IPS-20b (cell line): ENCODE data around the gene BTBD9.

Source experiments
- H3K27ac ChIP-seq: one replicate; pipeline ENCODE4 v1.5.1; 2013; ENCODE audit warnings: low read length
- H3K27me3 ChIP-seq: 2 replicates; pipeline ENCODE4 v1.6.1; 2013; ENCODE audit warnings: mild to moderate bottlenecking, low read length, inconsistent platforms; ENCODE audit not compliant: insufficient read depth
- H3K36me3 ChIP-seq: 2 replicates; pipeline ENCODE4 v1.6.1; 2013; ENCODE audit warnings: low read depth, mild to moderate bottlenecking, inconsistent platforms, low read length, moderate library complexity; ENCODE audit not compliant: insufficient read depth
- H3K4me1 ChIP-seq: 2 replicates; pipeline ENCODE4 v1.6.1; 2013; ENCODE audit warnings: mild to moderate bottlenecking, control low read depth, inconsistent platforms, low read length, moderate library complexity; ENCODE audit not compliant: insufficient read depth
- H3K4me3 ChIP-seq: 2 replicates; pipeline ENCODE4 v1.5.1; 2013; ENCODE audit warnings: mild to moderate bottlenecking, low read length, inconsistent platforms
- H3K9ac ChIP-seq: 2 replicates; pipeline ENCODE4 v1.6.1; 2013; ENCODE audit warnings: low read depth, mild to moderate bottlenecking, inconsistent platforms, low read length, moderate library complexity
- H3K9me3 ChIP-seq: 2 replicates; pipeline ENCODE4 v1.6.1; 2013; ENCODE audit warnings: mild to moderate bottlenecking, low read depth, low read length, inconsistent platforms; ENCODE audit not compliant: insufficient read depth

Gene BTBD9

DNA sequence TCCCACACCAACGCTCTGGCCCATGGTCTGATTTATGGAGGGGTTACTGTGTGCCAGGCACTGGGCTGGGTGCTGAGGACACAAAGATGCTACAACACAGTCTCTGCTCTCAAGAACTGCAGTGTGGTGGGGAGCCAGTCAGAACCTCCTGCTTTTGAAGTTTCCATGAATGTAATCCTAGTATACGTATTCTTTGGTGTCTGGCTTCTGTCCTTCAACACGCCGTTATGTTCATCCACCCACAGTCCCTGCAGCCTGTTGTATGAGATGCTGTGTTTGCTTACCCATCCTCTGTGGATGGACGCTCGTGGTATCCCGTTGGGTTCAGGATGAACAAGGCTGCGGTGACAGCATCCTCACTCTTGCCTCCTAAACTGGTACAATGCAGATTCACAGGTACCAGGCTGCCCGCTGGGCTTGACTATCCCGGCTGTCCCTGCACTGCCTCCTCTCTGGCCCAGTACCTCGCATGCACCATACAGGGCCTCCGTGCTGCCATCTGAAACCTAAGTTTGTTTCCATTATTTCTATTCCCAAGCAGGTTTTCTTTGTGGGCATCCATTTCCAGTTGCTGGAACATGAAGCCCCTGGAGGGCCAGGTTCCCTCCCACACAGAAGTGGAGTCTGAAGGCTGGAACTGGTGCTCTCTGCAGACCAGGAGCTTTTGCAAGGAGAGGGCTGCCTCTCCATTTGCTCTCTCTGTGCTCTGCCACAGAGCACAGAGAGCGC, 455.7 kb downstream of the BTBD9 start:
- no peak overlapping the region for H3K4me3 ChIP-seq
- no peaks in the 10 kb centered on the region for H3K36me3 ChIP-seq
- no peaks in the 10 kb centered on the region for H3K9me3 ChIP-seq
- peaks cover 3% of the 10 kb centered on the region; the same call in 1 of the 2 replicates for H3K4me1 ChIP-seq
- H3K27me3 ChIP-seq = no peaks in the 10 kb centered on the region
- no peak overlapping the region for H3K27ac ChIP-seq
- H3K9ac ChIP-seq = no peak overlapping the region

DNA sequence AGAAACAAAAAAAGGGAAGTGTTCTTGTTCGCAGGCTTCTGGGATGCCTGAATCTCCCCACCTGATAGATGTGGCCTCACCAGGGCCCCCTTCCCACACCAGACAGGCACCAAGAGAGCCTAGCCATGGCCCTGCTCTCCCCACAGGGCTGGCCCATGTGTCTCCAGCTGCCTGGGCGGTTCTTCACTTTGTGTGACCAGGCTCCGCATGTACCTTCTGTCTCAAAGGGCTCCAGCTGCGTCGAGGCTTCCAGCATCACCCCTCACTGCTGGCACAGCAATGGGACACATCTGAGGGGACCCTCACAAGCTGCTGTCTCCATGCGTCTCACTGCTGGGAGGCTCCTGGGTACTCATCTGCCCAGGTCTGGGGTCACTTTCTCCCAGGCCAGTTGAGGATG, 457.3 kb downstream of the BTBD9 start:
- no peaks in the 10 kb centered on the region for H3K27me3 ChIP-seq
- H3K4me3 ChIP-seq = no peak overlapping the region
- no peaks in the 10 kb centered on the region for H3K36me3 ChIP-seq
- H3K27ac ChIP-seq = no peak overlapping the region
- no peaks in the 10 kb centered on the region for H3K9me3 ChIP-seq
- no peak overlapping the region for H3K9ac ChIP-seq
- peaks cover 3% of the 10 kb centered on the region; the same call in 1 of the 2 replicates for H3K4me1 ChIP-seq

DNA sequence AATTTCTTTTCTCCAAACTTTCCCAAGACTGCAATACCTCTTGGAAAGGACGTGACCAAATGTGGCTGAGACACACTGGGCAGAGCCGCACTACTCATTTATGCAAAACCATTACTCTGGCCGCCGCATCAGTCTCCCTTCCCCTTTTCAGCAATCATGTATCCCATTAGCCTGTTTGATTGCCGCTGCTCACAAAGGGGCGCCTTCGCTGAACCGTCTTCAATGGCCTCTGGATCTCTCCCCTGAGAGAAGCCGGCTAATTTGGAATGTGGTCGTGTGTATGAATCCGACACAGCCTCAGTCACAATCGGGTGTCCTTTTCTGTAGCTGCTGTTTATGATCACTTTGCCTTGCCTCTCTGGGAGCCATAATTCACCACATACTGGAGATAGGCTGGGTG, 459.1 kb downstream of the BTBD9 start:
- Histone ChIP-seq H3K9ac (no peak overlapping the region), H3K4me3 (no peak overlapping the region), H3K27ac (no peak overlapping the region), H3K9me3 (no peaks in the 10 kb centered on the region), H3K36me3 (no peaks in the 10 kb centered on the region), H3K4me1 (peaks cover 4% of the 10 kb centered on the region; the same call in 1 of the 2 replicates), H3K27me3 (no peaks in the 10 kb centered on the region)

DNA sequence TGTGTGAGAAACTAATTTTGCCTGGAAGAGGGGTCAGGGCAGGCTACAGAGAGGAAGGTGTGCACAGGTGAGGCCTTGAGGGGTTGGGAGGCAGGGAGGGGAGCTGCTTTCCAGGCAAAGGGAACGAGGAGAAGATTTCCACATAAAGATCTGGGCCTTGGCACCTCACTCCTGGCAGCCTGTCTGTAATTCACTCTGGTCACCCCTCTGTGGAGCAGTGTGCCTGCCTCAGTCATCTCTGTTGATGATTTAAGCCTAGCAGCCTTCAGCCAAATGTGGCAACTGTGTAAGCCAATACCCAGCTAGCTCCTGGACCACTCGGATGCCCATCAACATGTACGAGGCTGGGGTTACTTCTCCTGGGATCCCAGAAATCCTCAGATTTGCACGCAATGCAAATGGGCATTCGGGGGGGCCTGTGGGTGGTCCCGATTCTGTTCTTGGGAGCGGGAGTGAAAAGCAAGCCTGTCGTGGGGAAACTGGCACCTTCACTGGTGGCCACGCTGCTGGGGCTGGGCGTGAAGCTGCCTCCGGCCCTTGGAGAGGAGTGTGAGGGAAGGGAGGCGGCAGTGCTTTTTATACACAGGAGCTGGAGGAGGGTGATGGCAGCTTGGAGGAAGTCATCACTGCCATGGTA, 459.8 kb downstream of the BTBD9 start:
- Histone ChIP-seq H3K4me3 (no peak overlapping the region), H3K27me3 (no peaks in the 10 kb centered on the region), H3K27ac (no peak overlapping the region)

DNA sequence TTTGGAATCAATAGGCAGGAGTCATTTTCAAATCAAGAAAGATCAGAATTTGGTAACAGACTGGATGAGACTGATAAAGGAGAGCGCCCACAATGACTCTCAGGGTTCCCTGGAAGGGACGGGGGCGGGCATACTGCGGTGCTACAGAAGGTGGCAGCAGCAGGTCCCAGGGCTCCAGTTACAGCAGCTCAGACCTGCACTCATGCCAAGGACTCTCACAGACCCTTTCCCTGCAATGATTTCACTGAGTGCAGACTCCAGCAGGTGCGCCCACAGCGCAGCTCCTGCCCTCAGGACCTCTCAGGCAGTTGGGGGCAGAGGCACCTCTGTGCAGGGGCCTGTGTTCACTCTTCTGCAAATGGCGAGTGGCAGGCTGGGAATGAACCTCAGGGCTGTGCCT, 460.4 kb downstream of the BTBD9 start:
- H3K27me3 ChIP-seq = no peaks in the 10 kb centered on the region
- H3K9ac ChIP-seq = no peak overlapping the region
- no peak overlapping the region for H3K4me3 ChIP-seq
- H3K4me1 ChIP-seq = peaks cover 4% of the 10 kb centered on the region; the same call in 1 of the 2 replicates
- H3K36me3 ChIP-seq = no peaks in the 10 kb centered on the region
- H3K27ac ChIP-seq = no peak overlapping the region
- H3K9me3 ChIP-seq = no peaks in the 10 kb centered on the region

More for the DNA sequence above, 459.8 kb downstream of the BTBD9 start:
- no peaks in the 10 kb centered on the region for H3K36me3 ChIP-seq
- no peaks in the 10 kb centered on the region for H3K9me3 ChIP-seq
- no peak overlapping the region for H3K9ac ChIP-seq
- peaks cover 4% of the 10 kb centered on the region; the same call in 1 of the 2 replicates for H3K4me1 ChIP-seq

DNA sequence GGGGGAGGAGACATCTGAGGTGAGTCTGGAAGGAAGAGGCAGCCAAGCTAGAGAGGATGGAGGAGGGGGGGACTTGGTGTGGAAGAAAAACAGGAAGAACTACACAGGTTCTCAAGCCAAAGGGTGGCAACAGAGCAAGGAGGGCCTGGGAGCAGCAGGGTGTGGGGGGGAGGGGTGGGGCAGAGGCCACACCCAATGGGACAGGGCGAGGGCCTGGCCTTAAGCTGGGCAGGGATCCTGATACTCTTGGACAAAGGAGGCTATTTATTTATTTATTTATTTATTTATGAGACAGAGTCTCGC, 461.2 kb downstream of the BTBD9 start:
- no peak overlapping the region for H3K27ac ChIP-seq
- no peak overlapping the region for H3K9ac ChIP-seq
- H3K4me1 ChIP-seq = peaks cover 4% of the 10 kb centered on the region; the same call in 1 of the 2 replicates
- no peak overlapping the region for H3K4me3 ChIP-seq
- no peaks in the 10 kb centered on the region for H3K36me3 ChIP-seq
- no peaks in the 10 kb centered on the region for H3K9me3 ChIP-seq
- H3K27me3 ChIP-seq = no peaks in the 10 kb centered on the region

DNA sequence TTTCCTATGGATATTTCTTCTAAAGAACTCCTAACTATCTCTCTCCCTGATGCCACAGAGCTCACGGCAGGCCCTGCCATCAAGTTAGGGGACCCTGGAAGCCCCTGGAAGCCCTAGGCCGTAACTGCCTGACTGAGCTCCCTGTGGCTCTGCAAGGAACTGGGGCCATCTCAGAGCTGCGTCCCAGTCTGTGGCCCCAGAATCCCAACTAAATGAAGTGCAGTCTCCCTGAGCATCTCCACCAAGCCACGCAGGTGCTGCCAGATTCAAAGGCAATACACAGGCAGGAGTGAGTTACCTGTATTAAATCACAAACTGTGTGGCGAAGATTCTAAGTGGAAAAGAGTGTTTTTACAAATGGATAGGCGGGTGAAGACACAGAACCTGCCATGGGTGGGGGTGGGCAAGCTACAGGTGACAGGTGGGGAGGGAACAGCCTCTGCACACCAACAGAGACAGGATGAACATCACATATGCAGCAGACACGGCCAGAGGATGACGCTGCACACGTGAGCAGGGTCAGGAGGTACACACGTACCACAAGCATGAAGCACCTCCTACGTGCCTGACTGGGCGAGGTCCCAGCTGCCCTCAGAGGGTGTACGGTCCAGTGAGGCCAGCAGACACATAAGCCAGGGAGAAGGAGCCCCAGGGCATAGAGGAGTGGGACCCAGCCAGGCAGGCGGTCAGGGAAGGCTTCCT, 461.7 kb downstream of the BTBD9 start:
- Histone ChIP-seq H3K27ac (no peak overlapping the region), H3K4me3 (no peak overlapping the region), H3K9ac (no peak overlapping the region), H3K4me1 (peaks cover 4% of the 10 kb centered on the region; the same call in 1 of the 2 replicates), H3K27me3 (no peaks in the 10 kb centered on the region), H3K9me3 (no peaks in the 10 kb centered on the region), H3K36me3 (no peaks in the 10 kb centered on the region)

DNA sequence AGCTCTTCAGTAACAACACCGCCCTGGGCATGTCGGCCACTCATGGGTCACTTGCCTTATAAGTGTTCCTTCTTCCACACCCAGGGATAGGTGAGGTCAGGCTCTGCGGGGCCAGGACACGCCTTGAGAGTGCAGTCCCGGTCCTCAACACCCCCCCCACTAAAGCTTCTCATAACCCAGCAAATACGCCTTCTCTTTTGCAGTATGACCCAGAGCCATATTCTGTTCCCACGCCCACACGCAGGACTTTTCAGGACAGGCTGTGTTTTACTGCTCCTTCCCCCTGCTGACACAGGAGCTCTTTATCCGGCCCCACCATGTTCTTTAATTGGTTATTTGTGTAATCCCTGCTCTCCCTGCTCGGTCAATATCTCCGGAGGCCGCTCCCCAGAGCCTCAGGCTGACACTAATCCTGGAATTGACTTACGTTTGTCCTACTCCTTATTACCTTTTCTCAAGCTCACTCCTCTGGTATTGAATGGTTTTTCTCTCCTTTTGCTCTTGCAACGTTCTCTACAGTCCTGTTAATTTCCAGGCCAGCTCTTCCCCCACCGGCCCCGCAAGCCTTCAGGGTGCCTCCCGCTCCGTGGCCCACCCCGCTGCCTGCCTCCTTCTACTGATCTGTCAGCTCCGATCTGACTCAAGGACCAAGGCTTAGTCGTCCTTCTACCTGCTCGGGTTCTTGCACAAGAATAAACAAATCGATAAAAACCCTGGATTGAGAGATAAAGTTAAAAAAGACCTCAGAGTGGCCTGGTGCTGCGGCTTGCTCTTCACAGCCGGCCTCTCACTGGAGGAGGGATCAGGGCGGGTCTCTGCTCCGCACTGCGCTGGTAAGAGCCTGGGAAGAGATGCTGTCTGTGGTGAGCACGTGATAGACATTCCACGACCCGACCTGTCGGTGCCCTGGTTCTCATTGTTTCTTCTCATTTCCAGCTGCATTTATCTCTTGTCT, 462.7 kb downstream of the BTBD9 start:
- Histone ChIP-seq H3K27me3 (no peaks in the 10 kb centered on the region), H3K4me3 (no peak overlapping the region), H3K9me3 (no peaks in the 10 kb centered on the region), H3K36me3 (no peaks in the 10 kb centered on the region), H3K9ac (no peak overlapping the region), H3K4me1 (peaks cover 4% of the 10 kb centered on the region; the same call in 1 of the 2 replicates), H3K27ac (no peak overlapping the region)

DNA sequence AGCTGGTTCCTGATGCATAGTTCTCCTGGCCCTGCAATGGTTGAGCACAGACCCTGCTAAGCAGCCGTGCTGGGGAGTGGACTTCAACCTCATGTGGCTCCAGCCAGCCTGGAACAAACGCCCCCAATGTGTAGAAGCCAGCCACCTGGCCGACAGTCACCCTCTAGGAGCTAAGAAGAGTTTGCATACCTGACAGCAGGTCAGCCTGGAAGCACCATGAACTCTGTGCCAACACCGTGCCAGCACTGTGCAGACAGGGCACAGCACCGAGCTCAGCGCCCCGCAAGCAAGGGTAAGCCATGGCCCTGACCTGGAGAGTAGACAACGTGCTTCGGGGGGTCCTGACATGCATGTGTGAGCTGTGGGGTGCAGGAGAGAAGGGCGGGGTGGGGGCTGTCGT, 463.9 kb downstream of the BTBD9 start:
- Histone ChIP-seq H3K36me3 (no peaks in the 10 kb centered on the region), H3K9ac (no peak overlapping the region), H3K4me3 (no peak overlapping the region), H3K27me3 (no peaks in the 10 kb centered on the region), H3K27ac (no peak overlapping the region), H3K4me1 (peaks cover 4% of the 10 kb centered on the region; the same call in 1 of the 2 replicates), H3K9me3 (no peaks in the 10 kb centered on the region)

DNA sequence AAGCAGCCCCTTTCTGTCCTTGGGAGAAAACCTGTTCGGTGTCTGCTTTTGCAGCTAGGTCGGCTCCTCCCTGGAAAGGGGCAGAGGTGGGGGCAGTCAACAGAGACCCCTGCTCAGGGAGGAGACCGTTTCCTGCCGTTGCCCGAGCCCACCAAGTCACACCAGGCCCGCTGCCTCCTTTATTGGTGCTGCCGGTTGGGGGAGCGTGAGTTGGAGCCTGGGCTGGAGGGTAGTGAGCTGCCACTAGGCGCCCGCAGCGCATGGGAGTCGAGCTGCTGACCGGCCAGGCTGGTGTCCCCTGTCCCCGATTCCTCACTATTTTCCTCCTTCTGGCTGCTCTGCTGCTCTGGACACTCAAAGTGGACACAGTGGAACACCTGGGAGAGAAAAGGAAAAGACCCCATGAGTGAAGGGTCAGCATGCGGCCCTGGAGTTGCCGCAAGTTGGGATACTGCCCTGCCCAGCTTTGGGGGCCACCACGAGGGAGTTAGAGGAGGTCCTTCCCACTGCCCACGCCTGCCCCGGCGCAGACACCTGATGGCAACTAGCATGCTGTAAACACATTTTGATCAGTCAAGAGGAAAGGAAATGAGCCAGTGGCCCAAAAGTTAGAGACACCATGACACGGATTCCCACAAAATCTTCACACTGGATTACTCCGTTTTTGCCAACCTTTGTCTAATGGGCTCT, 464.8 kb downstream of the BTBD9 start:
- Histone ChIP-seq H3K27ac (no peak overlapping the region), H3K9me3 (no peaks in the 10 kb centered on the region), H3K9ac (no peak overlapping the region), H3K4me1 (peaks cover 11% of the 10 kb centered on the region; the same call in 1 of the 2 replicates), H3K36me3 (no peaks in the 10 kb centered on the region), H3K4me3 (no peak overlapping the region), H3K27me3 (no peaks in the 10 kb centered on the region)

DNA sequence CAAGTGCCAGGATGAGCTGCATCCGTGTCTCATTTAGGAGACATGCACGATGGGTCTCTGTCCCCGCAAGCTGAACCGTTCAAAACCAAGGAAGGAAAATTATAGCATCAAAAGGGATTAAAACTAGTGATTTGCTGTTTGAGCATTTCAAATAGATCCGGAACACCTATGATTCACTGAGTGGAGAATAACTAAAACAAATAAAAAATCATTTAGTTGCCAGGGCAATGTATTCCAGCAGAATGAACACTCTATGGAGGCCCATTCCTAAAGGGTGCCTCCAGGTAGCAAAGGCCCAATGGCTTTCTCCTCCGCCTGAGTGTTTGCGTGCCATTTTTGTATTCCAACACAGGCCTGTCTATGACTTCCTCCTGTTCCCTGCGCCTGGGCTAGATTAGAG, 465.4 kb downstream of the BTBD9 start:
- H3K4me1 ChIP-seq = peaks cover 12% of the 10 kb centered on the region; the same call in 1 of the 2 replicates
- no peak overlapping the region for H3K4me3 ChIP-seq
- H3K9ac ChIP-seq = no peak overlapping the region
- H3K36me3 ChIP-seq = no peaks in the 10 kb centered on the region
- no peaks in the 10 kb centered on the region for H3K27me3 ChIP-seq
- no peak overlapping the region for H3K27ac ChIP-seq
- H3K9me3 ChIP-seq = no peaks in the 10 kb centered on the region
